Measurements from ENCODE around the gene HBG1.

DNA sequence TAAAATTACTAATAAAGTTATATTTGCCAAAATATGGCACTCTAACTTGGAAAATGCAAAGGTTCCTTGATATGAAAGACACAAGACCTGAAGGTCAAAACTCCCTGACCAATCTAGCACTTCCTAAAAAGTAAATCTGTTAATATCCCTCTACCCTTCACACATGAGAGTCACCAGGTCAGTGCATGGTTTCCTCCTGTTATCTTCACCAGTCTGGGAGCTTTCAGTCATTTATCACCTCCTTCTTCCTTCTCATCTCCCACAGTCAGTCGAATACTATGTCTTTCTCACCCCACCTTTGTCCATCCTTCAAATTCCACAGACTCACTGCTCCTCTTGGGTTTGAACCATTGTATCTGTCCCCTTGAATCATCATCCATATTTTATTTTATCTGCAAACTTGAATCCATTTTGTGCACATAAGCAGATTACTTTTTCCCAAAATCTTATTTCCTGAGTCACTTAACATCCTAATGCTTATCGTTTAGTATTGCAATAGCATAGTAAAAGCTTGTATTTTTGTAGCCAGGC lies 17.4 kb upstream of the HBG1 start:
- TF ChIP-seq GABPA (IDR thresholded peaks at IDR 0.05; ENCODE audit: low read depth) (no peak), PAX8 (IDR thresholded peaks at IDR 0.05) (no peak), POLR2AphosphoS5 (IDR thresholded peaks at IDR 0.05; ENCODE audit: low read length) (no peak), POLR2A (IDR thresholded peaks at IDR 0.05; ENCODE audit: low read depth, low read length) (no peak)
- TF ChIP-seq, protein P1, sequence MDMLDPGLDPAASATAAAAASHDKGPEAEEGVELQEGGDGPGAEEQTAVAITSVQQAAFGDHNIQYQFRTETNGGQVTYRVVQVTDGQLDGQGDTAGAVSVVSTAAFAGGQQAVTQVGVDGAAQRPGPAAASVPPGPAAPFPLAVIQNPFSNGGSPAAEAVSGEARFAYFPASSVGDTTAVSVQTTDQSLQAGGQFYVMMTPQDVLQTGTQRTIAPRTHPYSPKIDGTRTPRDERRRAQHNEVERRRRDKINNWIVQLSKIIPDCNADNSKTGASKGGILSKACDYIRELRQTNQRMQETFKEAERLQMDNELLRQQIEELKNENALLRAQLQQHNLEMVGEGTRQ (IDR thresholded peaks at IDR 0.05; ENCODE audit: borderline replicate concordance, low read depth, low read length), result no peak
- TF ChIP-seq, protein P2, sequence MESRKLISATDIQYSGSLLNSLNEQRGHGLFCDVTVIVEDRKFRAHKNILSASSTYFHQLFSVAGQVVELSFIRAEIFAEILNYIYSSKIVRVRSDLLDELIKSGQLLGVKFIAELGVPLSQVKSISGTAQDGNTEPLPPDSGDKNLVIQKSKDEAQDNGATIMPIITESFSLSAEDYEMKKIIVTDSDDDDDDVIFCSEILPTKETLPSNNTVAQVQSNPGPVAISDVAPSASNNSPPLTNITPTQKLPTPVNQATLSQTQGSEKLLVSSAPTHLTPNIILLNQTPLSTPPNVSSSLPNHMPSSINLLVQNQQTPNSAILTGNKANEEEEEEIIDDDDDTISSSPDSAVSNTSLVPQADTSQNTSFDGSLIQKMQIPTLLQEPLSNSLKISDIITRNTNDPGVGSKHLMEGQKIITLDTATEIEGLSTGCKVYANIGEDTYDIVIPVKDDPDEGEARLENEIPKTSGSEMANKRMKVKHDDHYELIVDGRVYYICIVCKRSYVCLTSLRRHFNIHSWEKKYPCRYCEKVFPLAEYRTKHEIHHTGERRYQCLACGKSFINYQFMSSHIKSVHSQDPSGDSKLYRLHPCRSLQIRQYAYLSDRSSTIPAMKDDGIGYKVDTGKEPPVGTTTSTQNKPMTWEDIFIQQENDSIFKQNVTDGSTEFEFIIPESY (IDR thresholded peaks at IDR 0.05), result no peak

Measured in GM12878 (cell line).